ENCODE measurements around the gene HSD17B10.
"Not testable (repeated sequence)": the region's sequence is repeated elsewhere in the genome, so short reads cannot be mapped to it uniquely, and the experiment has no call there.

HSD17B10 gene

GRCh38 chrX:53422861-53423306 is 11.3 kb downstream of the HSD17B10 start, which contains the start of gene RIBC1:
RIBC1 (plus strand) TSS chrX:53422873; CDS start chrX:53426277, 3,404 bp downstream.
- in situ Hi-C loops (cut with HindIII; ENCODE audit: low sequenced_read_pairs) = no loop called here
- TF ChIP-seq CTCF (IDR thresholded peaks at IDR 0.05; ENCODE audit: low read depth, low read length, missing control alignments) = no peak
- H3K4me3 ChIP-seq (ENCODE audit: low read depth, low read length) = peak within 1 kb of the TSS; percentile 88
- no peak for DNase-seq (ENCODE audit: low read depth)

- TF ChIP-seq CTCF (IDR thresholded peaks at IDR 0.05; ENCODE audit: low read depth, low read length, missing control alignments) = no peak
- in situ Hi-C loops (cut with HindIII; ENCODE audit: low sequenced_read_pairs) = no loop called here
- peak within 1 kb of the TSS; percentile 88 for H3K4me3 ChIP-seq (ENCODE audit: low read depth, low read length)
- peak; percentile 97 for DNase-seq (ENCODE audit: low read depth)
These were observed 11.9 kb downstream of the HSD17B10 start, which contains the start of gene SMC1A for GRCh38 chrX:53422086-53422860. SMC1A (minus strand) TSS chrX:53422654; CDS start chrX:53422600, 54 bp downstream.

DNA sequence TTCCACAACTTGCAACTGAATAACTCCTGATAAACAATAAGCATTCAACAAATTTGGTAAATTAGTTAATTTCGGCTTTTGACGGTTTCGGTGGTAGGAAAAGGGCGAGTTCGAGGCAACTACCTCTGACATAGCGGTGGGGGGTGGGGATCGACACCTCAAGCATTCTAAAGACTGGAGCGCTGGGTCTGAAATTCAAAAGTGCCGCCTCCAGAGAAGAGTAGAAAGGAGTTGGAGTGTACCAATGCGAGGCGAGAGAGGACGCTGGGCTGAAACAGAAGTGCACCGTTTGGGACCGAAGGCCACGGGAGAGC is 12.4 kb downstream of the HSD17B10 start:
- H3K4me3 ChIP-seq (ENCODE audit: low read depth, low read length) = peak overlapping the region; percentile 88
- no peak for TF ChIP-seq CTCF (IDR thresholded peaks at IDR 0.05; ENCODE audit: low read depth, low read length, missing control alignments)
- no peak for DNase-seq (ENCODE audit: low read depth)
- in situ Hi-C loops (cut with HindIII; ENCODE audit: low sequenced_read_pairs) = no loop called here

DNA sequence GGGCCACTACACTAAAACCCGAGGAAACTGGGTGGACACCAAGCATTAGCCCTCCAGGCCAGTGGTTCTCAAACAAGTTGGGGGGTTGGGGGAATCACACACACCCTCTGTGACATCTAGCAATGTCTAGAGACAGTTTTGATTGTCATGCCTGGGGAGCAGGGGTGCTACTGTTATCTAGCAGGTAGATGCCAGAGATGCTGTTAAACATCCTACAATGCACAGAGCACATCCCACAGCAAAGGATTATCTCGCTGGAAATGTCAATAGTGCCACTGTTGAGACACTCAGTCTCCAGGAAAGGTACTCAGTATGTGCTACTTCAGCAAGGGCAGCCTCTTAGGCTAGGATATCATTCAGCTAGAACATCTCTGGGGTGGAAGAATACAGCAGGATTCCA is 13.0 kb downstream of the HSD17B10 start:
- in situ Hi-C loops (cut with HindIII; ENCODE audit: low sequenced_read_pairs) = no loop called here
- TF ChIP-seq CTCF (IDR thresholded peaks at IDR 0.05; ENCODE audit: low read depth, low read length, missing control alignments) = no peak
- H3K4me3 ChIP-seq (ENCODE audit: low read depth, low read length) = peak overlapping the region; percentile 88
- DNase-seq (ENCODE audit: low read depth) = no peak

DNA sequence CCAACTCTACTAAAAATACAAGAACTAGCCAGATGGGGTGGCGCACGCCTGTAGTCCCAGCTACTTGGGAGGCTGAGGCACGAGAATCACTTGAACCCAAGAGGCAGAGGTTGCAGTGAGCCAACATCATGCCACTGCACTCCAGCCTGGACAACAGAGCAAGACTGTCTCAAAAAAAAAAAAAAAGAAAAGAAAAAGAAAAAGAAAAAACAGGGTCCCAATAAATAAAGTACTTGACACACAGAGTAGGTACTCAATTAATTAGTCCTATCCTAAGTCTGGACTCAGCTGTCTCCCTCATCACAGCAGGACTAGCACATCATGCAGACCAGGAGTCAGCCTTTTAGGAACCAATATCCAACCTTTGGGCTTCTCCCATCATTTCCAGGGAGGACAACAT is 13.8 kb downstream of the HSD17B10 start:
- in situ Hi-C loops (cut with HindIII; ENCODE audit: low sequenced_read_pairs) = not testable (repeated sequence)

GRCh38 chrX:53412446-53412845 is 21.7 kb downstream of the HSD17B10 start:
- no peak for TF ChIP-seq CTCF (IDR thresholded peaks at IDR 0.05; ENCODE audit: low read depth, low read length, missing control alignments)
- in situ Hi-C loops (cut with HindIII; ENCODE audit: low sequenced_read_pairs) = no loop called here
- no peak for DNase-seq (ENCODE audit: low read depth)
- no peak overlapping the region for H3K4me3 ChIP-seq (ENCODE audit: low read depth, low read length)

More for the DNA sequence above, 13.8 kb downstream of the HSD17B10 start:
- H3K4me3 ChIP-seq (ENCODE audit: low read depth, low read length); DNase-seq (ENCODE audit: low read depth): not testable (repeated sequence)

GRCh38 chrX:53403535-53403934 is 30.6 kb downstream of the HSD17B10 start:
- no peak overlapping the region for H3K4me3 ChIP-seq (ENCODE audit: low read depth, low read length)
- TF ChIP-seq CTCF (IDR thresholded peaks at IDR 0.05; ENCODE audit: low read depth, low read length, missing control alignments) = no peak
- in situ Hi-C loops (cut with HindIII; ENCODE audit: low sequenced_read_pairs) = no loop called here
- no peak for DNase-seq (ENCODE audit: low read depth)

Data from astrocyte of the cerebellum (primary cell).